ENCODE measurements around the gene BLOC1S6. TPM values are rescaled to one million over a fixed set of nuclear protein-coding genes. Genes with fewer than 3 reads are reported as not detected.

Gene BLOC1S6
- total RNA-seq, 4 donors from 2014 or later, result 19.7 to 41.8 (median 29.0) TPM

- TF ChIP-seq CTCF (IDR thresholded peaks at IDR 0.05) (no peak), POLR2A (IDR thresholded peaks at IDR 0.05) (no peak)
- no peak for DNase-seq
- Histone ChIP-seq H3K4me1 (peaks cover 10 to 39% (median 15%) of the 10 kb centered on the region in 3 donors), H3K36me3 (no peaks in the 10 kb centered on the region), H3K9me3 (peaks cover 0 to under 1% (median 0%) of the 10 kb centered on the region in 3 donors), H3K27ac (peak overlapping the region; percentile 49 to 83 (median 78)), H3K27me3 (no peaks in the 10 kb centered on the region), H3K4me3 (peak overlapping the region; percentile 4 to 35 (median 9))
- intact Hi-C loops (cut with DNase I), result no loop called here
- 72 to 73% methylated on average over 7 of the region's 7 CpGs for WGBS, 2 donors
Observed at GRCh38 chr15:45630917-45631691, 43.9 kb downstream of the BLOC1S6 start.

GRCh38 chr15:45631776-45632175 is 44.6 kb downstream of the BLOC1S6 start:
- no peak for TF ChIP-seq POLR2A (IDR thresholded peaks at IDR 0.05)
- no peak for TF ChIP-seq CTCF (IDR thresholded peaks at IDR 0.05)
- intact Hi-C loops (cut with DNase I), result no loop called here
- H3K36me3 ChIP-seq, result no peaks in the 10 kb centered on the region
- H3K27me3 ChIP-seq, result no peaks in the 10 kb centered on the region
- 29 to 40% methylated on average over 2 of the region's 2 CpGs for WGBS, 2 donors
- DNase-seq, result no peak
- H3K4me3 ChIP-seq, result peak overlapping the region; percentile 4 to 35 (median 9)
- H3K4me1 ChIP-seq, result peaks cover 16 to 46% (median 21%) of the 10 kb centered on the region in 3 donors
- no peaks in the 10 kb centered on the region for H3K9me3 ChIP-seq
- peak overlapping the region; percentile 49 to 83 (median 78) for H3K27ac ChIP-seq

- intact Hi-C loops (cut with DNase I), result no loop called here
- DNase-seq, result peak; percentile 60
- no peaks in the 10 kb centered on the region for H3K36me3 ChIP-seq
- peaks cover 33 to 74% (median 38%) of the 10 kb centered on the region in 3 donors for H3K4me1 ChIP-seq
- H3K4me3 ChIP-seq, result peak within 1 kb of the TSS; percentile 57 to 85 (median 80)
- no peaks in the 10 kb centered on the region for H3K9me3 ChIP-seq
- no peaks in the 10 kb centered on the region for H3K27me3 ChIP-seq
- H3K27ac ChIP-seq, result peak within 1 kb of the TSS; percentile 90 to 99 (median 96)
- TF ChIP-seq POLR2A (IDR thresholded peaks at IDR 0.05) (peak in 3 of 4 donors; percentile 43 to 91 (median 85)), CTCF (IDR thresholded peaks at IDR 0.05) (peak in 2 of 6 experiments; percentile 4 to 21)
- WGBS, 2 donors, result 0 to 23% methylated on average over 3 to 9 of the region's 53 CpGs
Observed at GRCh38 chr15:45634432-45635190, 47.4 kb downstream of the BLOC1S6 start, which contains the start of gene SQOR. SQOR (plus strand) TSS chr15:45635029; CDS start chr15:45658924, 23,895 bp downstream.

- DNase-seq, result peak; percentile 60
- Histone ChIP-seq H3K4me3 (peak overlapping the region; percentile 57 to 85 (median 80)), H3K4me1 (peaks cover 38 to 81% (median 44%) of the 10 kb centered on the region in 3 donors), H3K27me3 (no peaks in the 10 kb centered on the region), H3K27ac (peak overlapping the region; percentile 90 to 99 (median 96)), H3K36me3 (no peaks in the 10 kb centered on the region), H3K9me3 (no peaks in the 10 kb centered on the region)
- intact Hi-C loops (cut with DNase I), result no loop called here
- TF ChIP-seq CTCF (IDR thresholded peaks at IDR 0.05) (peak in 4 of 6 experiments; percentile 24 to 53 (median 49)), POLR2A (IDR thresholded peaks at IDR 0.05) (peak in 1 of 4 donors; percentile 4)
- 3% methylated on average over 9 of the region's 29 CpGs; no CpG with 5 or more reads in 1 of the 2 donors for WGBS, 2 donors
Observed at GRCh38 chr15:45635191-45635638, 48.0 kb downstream of the BLOC1S6 start.

Measured in esophagus squamous epithelium (tissue), 5 donors.